Activated CD4-positive, alpha-beta T cell treated with anti-CD3 and anti-CD28 coated beads, Interleukin-2, amount 50 U/mL, for 16 hours (primary cell): ENCODE measurements around the gene FOXD1.
"Not testable (repeated sequence)": the region's sequence is repeated elsewhere in the genome, so short reads cannot be mapped to it uniquely, and the experiment has no call there.

Experiments
- DNase-seq: peaks from one replicate; pipeline ENCODE4 v3.0.0-alpha.2; 2020

The FOXD1 gene

GRCh38 chr5:73460133-73460532 lies 11.6 kb upstream of the FOXD1 start:
- DNase-seq, result no peak

- DNase-seq, result no peak
These were observed 10.8 kb upstream of the FOXD1 start for GRCh38 chr5:73459366-73459765.

GRCh38 chr5:73456462-73456861 lies 7.9 kb upstream of the FOXD1 start:
- DNase-seq, result not testable (repeated sequence)

GRCh38 chr5:73454379-73455036 lies 5.9 kb upstream of the FOXD1 start:
- DNase-seq, result peak; percentile 48

GRCh38 chr5:73452215-73452614 lies 3.6 kb upstream of the FOXD1 start:
- DNase-seq, result no peak

GRCh38 chr5:73451224-73452130 lies 2.9 kb upstream of the FOXD1 start:
- peak; percentile 57 for DNase-seq

GRCh38 chr5:73450672-73451223 lies 2.2 kb upstream of the FOXD1 start:
- no peak for DNase-seq

- DNase-seq, result no peak
These were observed 1.6 kb upstream of the FOXD1 start for GRCh38 chr5:73450137-73450536.

GRCh38 chr5:73447530-73448462 lies 781 bp downstream of the FOXD1 start:
- peak; percentile 28 for DNase-seq

GRCh38 chr5:73446631-73447529 lies 1.7 kb downstream of the FOXD1 start:
- DNase-seq, result no peak

- DNase-seq, result no peak
These were observed 2.6 kb downstream of the FOXD1 start for GRCh38 chr5:73445665-73446630.

GRCh38 chr5:73444499-73445438 lies 3.8 kb downstream of the FOXD1 start:
- DNase-seq, result no peak

GRCh38 chr5:73443829-73444498 lies 4.6 kb downstream of the FOXD1 start:
- DNase-seq, result no peak

- DNase-seq, result no peak
These were observed 5.5 kb downstream of the FOXD1 start for GRCh38 chr5:73442996-73443627.

- no peak for DNase-seq
These were observed 6.3 kb downstream of the FOXD1 start for GRCh38 chr5:73442231-73442811.

GRCh38 chr5:73441378-73441777 lies 7.2 kb downstream of the FOXD1 start:
- DNase-seq, result no peak

- DNase-seq, result no peak
These were observed 8.3 kb downstream of the FOXD1 start for GRCh38 chr5:73440262-73440661.
